ENCODE results near the gene LILRB5.

GRCh38 chr19:54262066-54262465 is 5.0 kb upstream of the LILRB5 start:
- TF ChIP-seq CTCF (IDR thresholded peaks at IDR 0.05; ENCODE audit: control extremely low read depth in 1 of 3, insufficient read depth in 1 of 3, low read depth in 1 of 3, low read length in 3 of 3) (no peak), HDAC2 (IDR thresholded peaks at IDR 0.05; ENCODE audit: borderline replicate concordance in 1 of 2, low read depth in 2 of 2, low read length in 2 of 2) (no peak), CBX5 (IDR thresholded peaks at IDR 0.05; ENCODE audit: low read depth, low read length) (no peak), CEBPB (IDR thresholded peaks at IDR 0.05; ENCODE audit: low read depth, low read length) (no peak), EZH2 (IDR thresholded peaks at IDR 0.05; ENCODE audit: low read depth, low read length, severe bottlenecking) (no peak), POLR2A (IDR thresholded peaks at IDR 0.05; ENCODE audit: control extremely low read depth in 1 of 2, low read depth in 2 of 2, low read length in 2 of 2) (no peak)

Data from H1 (cell line).